Measurements from ENCODE around the gene CAMK2A.

DNA sequence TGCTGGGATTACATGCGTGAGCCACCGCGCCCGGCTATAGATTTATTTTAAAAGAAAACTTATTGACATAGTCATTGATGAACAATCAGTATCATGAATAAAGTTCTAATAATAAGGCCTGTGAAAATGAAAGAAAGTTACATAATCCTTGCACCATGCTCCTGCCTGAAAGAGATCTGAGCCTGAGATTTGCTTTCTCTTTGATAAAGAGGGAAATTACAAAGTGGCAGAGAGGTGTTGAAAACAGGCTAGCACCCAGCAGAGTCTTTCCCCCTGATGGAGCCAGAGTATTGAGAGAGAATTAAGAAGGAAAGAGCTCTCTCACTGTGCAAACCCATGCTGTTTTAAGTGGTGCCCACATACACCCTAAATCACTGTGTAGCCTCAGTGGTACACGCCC lies 62.5 kb downstream of the CAMK2A start:
- TF ChIP-seq GATA2 (CRISPR knock-in tag; IDR thresholded peaks at IDR 0.05) (no peak), TCF12 (IDR thresholded peaks at IDR 0.05) (no peak), YY1 (IDR thresholded peaks at IDR 0.05; ENCODE audit: low read depth) (no peak), TEAD4 (IDR thresholded peaks at IDR 0.05; ENCODE audit: borderline replicate concordance, insufficient read depth) (no peak), POLR2AphosphoS5 (IDR thresholded peaks at IDR 0.05; ENCODE audit: low read depth, low read length) (no peak), EZH2phosphoT487 (IDR thresholded peaks at IDR 0.05; ENCODE audit: borderline replicate concordance, low read depth) (no peak), SIN3A (IDR thresholded peaks at IDR 0.05; ENCODE audit: borderline replicate concordance, low read depth, low read length) (no peak), EP300 (IDR thresholded peaks at IDR 0.05; ENCODE audit: borderline replicate concordance in 1 of 2, low read depth in 1 of 2, low read length in 1 of 2) (no peak), FOXM1 (IDR thresholded peaks at IDR 0.05; ENCODE audit: low read depth) (no peak), TAF1 (IDR thresholded peaks at IDR 0.05; ENCODE audit: borderline replicate concordance, low read depth, low read length) (no peak)
- TF ChIP-seq, protein P1, sequence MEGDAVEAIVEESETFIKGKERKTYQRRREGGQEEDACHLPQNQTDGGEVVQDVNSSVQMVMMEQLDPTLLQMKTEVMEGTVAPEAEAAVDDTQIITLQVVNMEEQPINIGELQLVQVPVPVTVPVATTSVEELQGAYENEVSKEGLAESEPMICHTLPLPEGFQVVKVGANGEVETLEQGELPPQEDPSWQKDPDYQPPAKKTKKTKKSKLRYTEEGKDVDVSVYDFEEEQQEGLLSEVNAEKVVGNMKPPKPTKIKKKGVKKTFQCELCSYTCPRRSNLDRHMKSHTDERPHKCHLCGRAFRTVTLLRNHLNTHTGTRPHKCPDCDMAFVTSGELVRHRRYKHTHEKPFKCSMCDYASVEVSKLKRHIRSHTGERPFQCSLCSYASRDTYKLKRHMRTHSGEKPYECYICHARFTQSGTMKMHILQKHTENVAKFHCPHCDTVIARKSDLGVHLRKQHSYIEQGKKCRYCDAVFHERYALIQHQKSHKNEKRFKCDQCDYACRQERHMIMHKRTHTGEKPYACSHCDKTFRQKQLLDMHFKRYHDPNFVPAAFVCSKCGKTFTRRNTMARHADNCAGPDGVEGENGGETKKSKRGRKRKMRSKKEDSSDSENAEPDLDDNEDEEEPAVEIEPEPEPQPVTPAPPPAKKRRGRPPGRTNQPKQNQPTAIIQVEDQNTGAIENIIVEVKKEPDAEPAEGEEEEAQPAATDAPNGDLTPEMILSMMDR (IDR thresholded peaks at IDR 0.05) = no peak
